AG10803 (cell line): ENCODE results near the gene CLTCL1.

Experiments
- DNase-seq: peaks from one replicate; pipeline ENCODE4 v3.0.0; 2010; ENCODE audit warnings: low read depth
- H3K4me3 ChIP-seq: 2 replicates; pipeline ENCODE4 v1.5.1; 2011; ENCODE audit warnings: mild to moderate bottlenecking, low read length, control low read depth
- CTCF ChIP-seq: conservative IDR thresholded peaks from 2 replicates; pipeline ENCODE4 v1.5.1; 2011; ENCODE audit warnings: mild to moderate bottlenecking, low read length, control low read depth, inconsistent platforms

Gene CLTCL1

GRCh38 chr22:19150482-19151328 is 140.8 kb downstream of the CLTCL1 start:
- no peak for TF ChIP-seq CTCF
- no peak for DNase-seq
- no peak overlapping the region for H3K4me3 ChIP-seq

- no peak within 1 kb of the TSS for H3K4me3 ChIP-seq
- no peak for DNase-seq
- no peak for TF ChIP-seq CTCF
Observed at GRCh38 chr22:19149991-19150390, 141.5 kb downstream of the CLTCL1 start, which contains the start of gene GSC2. TSS of gene GSC2 (minus strand) at chr22:19150292. CDS start at chr22:19150283, 9 bp downstream.

GRCh38 chr22:19149047-19149883 is 142.3 kb downstream of the CLTCL1 start:
- no peak for DNase-seq
- H3K4me3 ChIP-seq: no peak overlapping the region
- TF ChIP-seq CTCF: no peak

- TF ChIP-seq CTCF: no peak
- no peak for DNase-seq
- H3K4me3 ChIP-seq: no peak overlapping the region
Observed at GRCh38 chr22:19148417-19149046, 143.0 kb downstream of the CLTCL1 start.

GRCh38 chr22:19147195-19147780 is 144.2 kb downstream of the CLTCL1 start:
- TF ChIP-seq CTCF: no peak
- no peak overlapping the region for H3K4me3 ChIP-seq
- DNase-seq: no peak

GRCh38 chr22:19146215-19146968 is 145.1 kb downstream of the CLTCL1 start:
- TF ChIP-seq CTCF: no peak
- no peak for DNase-seq
- no peak overlapping the region for H3K4me3 ChIP-seq
